Nephron progenitor cell (in vitro differentiated cells): ENCODE results near the gene PDE4D.
"Not testable (repeated sequence)": the region's sequence is repeated elsewhere in the genome, so short reads cannot be mapped to it uniquely, and the experiment has no call there.

ENCODE experiments used
- DNase-seq: peaks from one replicate; pipeline ENCODE4 v3.0.0; 2021
- H3K27ac Mint-ChIP-seq: 2 replicates; pipeline ENCODE4 v1.8.0; 2021; ENCODE audit warnings: mild to moderate bottlenecking, moderate library complexity, mixed read lengths
- H3K27me3 Mint-ChIP-seq: 2 replicates; pipeline ENCODE4 v1.8.0; 2021; ENCODE audit warnings: mild to moderate bottlenecking, low read depth, mixed read lengths; ENCODE audit not compliant: poor library complexity
- H3K36me3 Mint-ChIP-seq: 2 replicates; pipeline ENCODE4 v1.8.0; 2021; ENCODE audit warnings: low read depth, mixed read lengths
- H3K4me1 Mint-ChIP-seq: 2 replicates; pipeline ENCODE4 v1.8.0; 2021; ENCODE audit warnings: mixed read lengths
- H3K4me3 Mint-ChIP-seq: 2 replicates; pipeline ENCODE4 v1.8.0; 2021; ENCODE audit warnings: mild to moderate bottlenecking, moderate library complexity, mixed read lengths
- H3K9me3 Mint-ChIP-seq: 2 replicates; pipeline ENCODE4 v1.8.0; 2021; ENCODE audit warnings: mild to moderate bottlenecking, moderate library complexity, mixed read lengths
- TF ChIP-seq, protein P1 (sequence below): fragments of 200-600 bp; sonication (generic); IDR thresholded peaks from 2 replicates; pipeline ENCODE4 v1.5.0; 2021; ENCODE audit warnings: antibody characterized with exemption

PDE4D gene

DNA sequence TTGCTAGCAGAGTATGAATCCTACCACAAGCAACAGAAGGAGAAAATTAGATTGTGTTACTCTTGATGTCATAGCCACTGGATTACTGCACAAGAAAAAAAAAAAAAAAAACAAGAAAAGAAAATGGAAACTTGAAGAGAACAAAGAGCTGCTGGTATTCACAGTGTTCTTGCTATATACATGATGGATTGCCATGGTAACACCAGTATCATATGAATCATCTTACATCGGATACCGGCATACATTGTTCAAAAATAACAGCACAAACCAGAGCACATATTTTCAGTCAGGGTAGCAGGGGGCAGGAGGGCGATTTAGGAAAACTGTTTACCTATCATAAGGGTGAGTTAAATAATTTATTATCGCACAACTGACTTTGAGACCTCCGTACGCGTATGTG lies 472.9 kb downstream of the PDE4D start:
- Mint-ChIP-seq H3K4me1 (no peaks in the 10 kb centered on the region), H3K4me3 (no peak overlapping the region), H3K36me3 (no peaks in the 10 kb centered on the region), H3K27me3 (peaks cover 4% of the 10 kb centered on the region), H3K9me3 (no peaks in the 10 kb centered on the region), H3K27ac (no peak overlapping the region)
- no peak for DNase-seq
- TF ChIP-seq, protein P1, sequence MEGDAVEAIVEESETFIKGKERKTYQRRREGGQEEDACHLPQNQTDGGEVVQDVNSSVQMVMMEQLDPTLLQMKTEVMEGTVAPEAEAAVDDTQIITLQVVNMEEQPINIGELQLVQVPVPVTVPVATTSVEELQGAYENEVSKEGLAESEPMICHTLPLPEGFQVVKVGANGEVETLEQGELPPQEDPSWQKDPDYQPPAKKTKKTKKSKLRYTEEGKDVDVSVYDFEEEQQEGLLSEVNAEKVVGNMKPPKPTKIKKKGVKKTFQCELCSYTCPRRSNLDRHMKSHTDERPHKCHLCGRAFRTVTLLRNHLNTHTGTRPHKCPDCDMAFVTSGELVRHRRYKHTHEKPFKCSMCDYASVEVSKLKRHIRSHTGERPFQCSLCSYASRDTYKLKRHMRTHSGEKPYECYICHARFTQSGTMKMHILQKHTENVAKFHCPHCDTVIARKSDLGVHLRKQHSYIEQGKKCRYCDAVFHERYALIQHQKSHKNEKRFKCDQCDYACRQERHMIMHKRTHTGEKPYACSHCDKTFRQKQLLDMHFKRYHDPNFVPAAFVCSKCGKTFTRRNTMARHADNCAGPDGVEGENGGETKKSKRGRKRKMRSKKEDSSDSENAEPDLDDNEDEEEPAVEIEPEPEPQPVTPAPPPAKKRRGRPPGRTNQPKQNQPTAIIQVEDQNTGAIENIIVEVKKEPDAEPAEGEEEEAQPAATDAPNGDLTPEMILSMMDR = no peak

DNA sequence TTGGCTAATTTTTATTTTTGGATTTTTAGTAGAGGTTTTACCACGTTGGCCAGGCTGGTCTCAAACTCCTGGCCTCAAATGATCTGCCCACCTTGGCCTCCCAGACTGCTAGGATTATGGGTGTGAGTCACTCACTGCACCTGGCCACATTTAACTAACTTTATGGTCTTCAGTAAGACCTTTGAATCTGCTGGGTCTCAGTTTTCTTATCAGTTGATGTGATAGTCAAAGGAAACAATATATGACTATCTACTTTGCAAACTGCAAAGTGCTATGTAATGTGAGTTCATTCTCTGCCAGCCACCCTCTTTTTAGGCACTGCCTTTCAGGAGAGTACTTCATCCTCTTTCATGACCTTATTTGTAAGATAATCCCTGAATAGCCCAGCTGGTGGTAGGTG lies 474.7 kb downstream of the PDE4D start:
- Mint-ChIP-seq H3K36me3 (no peaks in the 10 kb centered on the region), H3K4me3 (no peak overlapping the region), H3K4me1 (no peaks in the 10 kb centered on the region), H3K9me3 (no peaks in the 10 kb centered on the region), H3K27me3 (peaks cover 3% of the 10 kb centered on the region), H3K27ac (no peak overlapping the region)
- DNase-seq = no peak
- TF ChIP-seq, protein P1 = no peak

DNA sequence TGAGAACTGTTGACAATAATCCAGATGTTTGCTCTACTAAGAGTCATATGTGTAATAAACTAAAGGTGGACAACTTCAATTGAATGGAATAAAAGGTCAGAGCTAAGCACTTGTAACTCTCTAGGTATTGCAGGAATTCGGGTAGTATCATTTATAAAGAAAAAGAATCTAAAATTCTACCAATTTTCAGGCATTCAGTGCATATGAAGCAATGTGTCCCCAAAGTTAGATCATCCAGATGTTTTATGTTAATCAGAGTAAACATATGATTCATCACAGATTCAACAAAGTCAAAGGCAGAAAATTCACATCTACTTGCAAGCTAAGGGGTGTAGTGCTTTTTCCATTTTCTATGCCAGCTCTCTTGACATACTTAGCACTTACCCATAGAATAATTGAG lies 477.1 kb downstream of the PDE4D start:
- TF ChIP-seq, protein P1 = no peak
- Mint-ChIP-seq H3K9me3 (no peaks in the 10 kb centered on the region), H3K4me3 (no peak overlapping the region), H3K4me1 (no peaks in the 10 kb centered on the region), H3K27ac (no peak overlapping the region), H3K36me3 (no peaks in the 10 kb centered on the region), H3K27me3 (peaks cover 6% of the 10 kb centered on the region)
- DNase-seq = no peak

DNA sequence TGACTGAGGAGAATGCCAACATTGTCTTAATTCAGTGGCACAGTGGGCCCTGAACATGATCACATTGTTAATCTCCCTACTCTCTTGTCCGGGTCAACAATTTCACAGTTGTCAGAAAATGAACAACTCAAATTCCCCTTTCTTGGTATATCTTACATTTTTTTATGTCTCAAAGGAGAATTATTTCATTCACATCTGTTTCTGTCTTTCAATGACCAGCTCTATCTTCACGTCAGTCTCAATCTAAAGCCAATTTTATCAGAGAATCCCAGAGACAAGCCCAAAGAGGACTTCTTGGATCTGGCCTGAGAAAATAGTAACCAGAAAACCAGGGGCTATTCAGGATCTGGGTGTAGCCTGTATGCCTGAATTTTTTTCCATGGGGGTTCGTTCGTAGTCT lies 477.5 kb downstream of the PDE4D start:
- H3K36me3 Mint-ChIP-seq = no peaks in the 10 kb centered on the region
- H3K27me3 Mint-ChIP-seq = peaks cover 6% of the 10 kb centered on the region
- peaks cover 3% of the 10 kb centered on the region for H3K9me3 Mint-ChIP-seq
- TF ChIP-seq, protein P1 = no peak
- H3K4me3 Mint-ChIP-seq = no peak overlapping the region
- DNase-seq = no peak
- H3K4me1 Mint-ChIP-seq = no peaks in the 10 kb centered on the region
- no peak overlapping the region for H3K27ac Mint-ChIP-seq

DNA sequence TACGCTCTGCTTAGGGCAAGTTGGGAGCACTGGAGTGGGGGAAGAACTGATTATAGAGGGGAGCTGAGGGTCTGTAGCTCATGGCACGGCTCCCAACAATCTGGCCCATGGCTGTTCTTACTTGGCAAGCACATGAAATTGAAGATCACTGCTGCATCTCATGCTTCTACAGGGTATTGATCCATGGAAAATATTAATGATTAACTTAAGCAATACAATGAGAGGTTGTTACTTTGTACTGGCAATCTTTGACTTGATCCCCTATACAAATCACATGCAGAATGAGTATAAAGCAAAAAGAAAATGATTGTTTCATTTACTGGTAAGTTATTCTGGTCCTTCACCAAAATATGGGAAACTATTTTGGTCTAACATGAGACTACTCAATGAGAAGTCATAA lies 481.1 kb downstream of the PDE4D start:
- no peak for DNase-seq
- Mint-ChIP-seq H3K36me3 (peaks cover 3% of the 10 kb centered on the region), H3K27me3 (peaks cover 6% of the 10 kb centered on the region), H3K27ac (peak overlapping the region; percentile 13), H3K4me3 (no peak overlapping the region), H3K4me1 (no peaks in the 10 kb centered on the region), H3K9me3 (peaks cover 23% of the 10 kb centered on the region)
- TF ChIP-seq, protein P1 = no peak

DNA sequence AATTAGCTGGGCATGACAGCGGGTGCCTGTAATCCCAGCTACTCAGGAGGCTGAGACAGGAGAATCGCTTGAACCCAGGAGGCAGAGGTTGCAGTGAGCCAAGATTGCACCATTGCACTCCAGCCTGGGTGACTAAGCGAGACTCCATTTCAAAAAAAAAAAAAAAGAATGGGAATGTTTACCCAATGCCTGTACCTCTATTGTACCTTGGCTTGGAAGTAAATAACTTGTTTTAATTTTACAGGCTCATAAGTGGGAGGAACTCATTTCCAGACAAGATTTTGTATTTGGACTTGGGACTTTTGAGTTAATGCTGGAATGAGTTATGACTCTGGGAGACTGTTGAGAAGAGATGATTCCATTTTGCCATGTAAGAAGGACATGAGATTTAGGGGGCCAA lies 484.5 kb downstream of the PDE4D start:
- H3K36me3 Mint-ChIP-seq, H3K27ac Mint-ChIP-seq, H3K27me3 Mint-ChIP-seq, DNase-seq, H3K4me1 Mint-ChIP-seq, H3K4me3 Mint-ChIP-seq: not testable (repeated sequence)
- peaks cover 55% of the 10 kb centered on the region for H3K9me3 Mint-ChIP-seq

DNA sequence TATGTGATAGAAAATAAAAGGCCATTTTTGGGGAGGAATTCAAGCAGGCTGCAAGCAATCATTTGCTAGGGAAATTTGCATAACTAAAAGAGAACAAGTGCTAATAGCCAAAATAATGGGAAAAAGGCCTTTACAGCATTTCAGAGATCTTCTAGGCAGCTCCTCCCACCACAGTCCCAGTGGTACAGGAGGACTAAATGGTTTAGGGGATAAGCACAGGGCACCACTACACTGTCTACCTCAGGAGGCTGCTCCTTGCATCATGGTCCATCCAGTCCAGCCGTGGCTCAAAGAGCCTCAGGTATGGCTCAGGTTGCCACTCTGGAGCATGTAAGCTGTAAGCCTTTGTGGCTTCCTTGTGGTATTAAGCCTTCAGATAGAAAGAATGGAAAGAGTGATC lies 485.6 kb downstream of the PDE4D start:
- peaks cover 63% of the 10 kb centered on the region for H3K9me3 Mint-ChIP-seq
- peaks cover 6% of the 10 kb centered on the region for H3K36me3 Mint-ChIP-seq
- H3K27me3 Mint-ChIP-seq = peaks cover 1% of the 10 kb centered on the region
- TF ChIP-seq, protein P1 = no peak
- H3K4me1 Mint-ChIP-seq = no peaks in the 10 kb centered on the region
- no peak overlapping the region for H3K27ac Mint-ChIP-seq
- no peak for DNase-seq
- H3K4me3 Mint-ChIP-seq = no peak overlapping the region
